Neural crest cell (in vitro differentiated cells): Measurements from ENCODE around the gene MACROD1. TPM values are rescaled to one million over a fixed set of nuclear protein-coding genes. Genes with fewer than 3 reads are reported as not detected.

Experiments used
- DNase-seq: peaks from one replicate; pipeline ENCODE4 v3.0.0; 2021; ENCODE audit warnings: low read depth, mixed read lengths, low spot score
- H3K27ac Mint-ChIP-seq: one replicate; pipeline ENCODE4 v1.8.0; 2021; ENCODE audit warnings: mild to moderate bottlenecking, mixed read lengths; ENCODE audit not compliant: unreplicated experiment
- H3K27me3 Mint-ChIP-seq: 2 replicates; pipeline ENCODE4 v1.8.0; 2021; ENCODE audit warnings: low read depth, mild to moderate bottlenecking, mixed read lengths
- H3K36me3 Mint-ChIP-seq: 2 replicates; pipeline ENCODE4 v1.8.0; 2021; ENCODE audit warnings: low read depth, mild to moderate bottlenecking, mixed read lengths
- H3K4me1 Mint-ChIP-seq: 2 replicates; pipeline ENCODE4 v1.8.0; 2021; ENCODE audit warnings: mixed read lengths
- H3K4me3 Mint-ChIP-seq: one replicate; pipeline ENCODE4 v1.8.0; 2021; ENCODE audit warnings: mild to moderate bottlenecking, mixed read lengths
- H3K9me3 Mint-ChIP-seq: 2 replicates; pipeline ENCODE4 v1.8.0; 2021; ENCODE audit warnings: mixed read lengths
- CTCF ChIP-seq: fragments of 200-600 bp; sonication (generic); conservative IDR thresholded peaks from 2 replicates; pipeline ENCODE4 v1.5.0; 2021; ENCODE audit warnings: antibody characterized with exemption, mild to moderate bottlenecking
- total RNA-seq: library from RNA; stranded (reverse); gene quantifications from 2 replicates; pipeline ENCODE4 v1.2.1, GENCODE V29; 2021

MACROD1 gene
- total RNA-seq, 1 donor from 2014 or later, result 26.1 TPM

- Mint-ChIP-seq H3K36me3 (peaks cover 5% of the 10 kb centered on the region), H3K4me1 (peaks cover 50% of the 10 kb centered on the region), H3K27me3 (no peaks in the 10 kb centered on the region), H3K4me3 (peak overlapping the region; percentile 84), H3K9me3 (no peaks in the 10 kb centered on the region), H3K27ac (peak overlapping the region; percentile 65)
- DNase-seq, result peak; percentile 55
- no peak for TF ChIP-seq CTCF
These were observed 15.8 kb upstream of the MACROD1 start for GRCh38 chr11:64181506-64182411.

- H3K27me3 Mint-ChIP-seq, result no peaks in the 10 kb centered on the region
- H3K4me1 Mint-ChIP-seq, result peaks cover 48% of the 10 kb centered on the region
- peak overlapping the region; percentile 35 for H3K27ac Mint-ChIP-seq
- H3K36me3 Mint-ChIP-seq, result peaks cover 4% of the 10 kb centered on the region
- DNase-seq, result no peak
- no peak for TF ChIP-seq CTCF
- H3K4me3 Mint-ChIP-seq, result peak overlapping the region; percentile 65
- no peaks in the 10 kb centered on the region for H3K9me3 Mint-ChIP-seq
These were observed 15.0 kb upstream of the MACROD1 start for GRCh38 chr11:64180891-64181290.

- H3K36me3 Mint-ChIP-seq, result peaks cover 4% of the 10 kb centered on the region
- H3K4me1 Mint-ChIP-seq, result peaks cover 39% of the 10 kb centered on the region
- H3K27ac Mint-ChIP-seq, result no peak overlapping the region
- TF ChIP-seq CTCF, result no peak
- H3K9me3 Mint-ChIP-seq, result peaks cover 2% of the 10 kb centered on the region
- no peak for DNase-seq
- no peak overlapping the region for H3K4me3 Mint-ChIP-seq
- no peaks in the 10 kb centered on the region for H3K27me3 Mint-ChIP-seq
These were observed 13.2 kb upstream of the MACROD1 start for GRCh38 chr11:64178951-64179639.

- Mint-ChIP-seq H3K27ac (no peak overlapping the region), H3K9me3 (peaks cover 2% of the 10 kb centered on the region)
These were observed 12.3 kb upstream of the MACROD1 start for GRCh38 chr11:64178203-64178602.

GRCh38 chr11:64176751-64177150, 10.8 kb upstream of the MACROD1 start:
- Mint-ChIP-seq H3K27ac (no peak overlapping the region), H3K4me3 (no peak overlapping the region), H3K36me3 (peaks cover 7% of the 10 kb centered on the region), H3K4me1 (peaks cover 23% of the 10 kb centered on the region), H3K27me3 (no peaks in the 10 kb centered on the region), H3K9me3 (peaks cover 2% of the 10 kb centered on the region)
- no peak for TF ChIP-seq CTCF
- DNase-seq, result no peak

More at GRCh38 chr11:64178203-64178602, 12.3 kb upstream of the MACROD1 start:
- no peak overlapping the region for H3K4me3 Mint-ChIP-seq
- no peak for TF ChIP-seq CTCF
- H3K27me3 Mint-ChIP-seq, result no peaks in the 10 kb centered on the region
- H3K4me1 Mint-ChIP-seq, result peaks cover 32% of the 10 kb centered on the region
- peaks cover 9% of the 10 kb centered on the region for H3K36me3 Mint-ChIP-seq
- DNase-seq, result no peak
